Measurements from ENCODE around the gene PER3. TPM values are rescaled to one million over a fixed set of nuclear protein-coding genes. Genes with fewer than 3 reads are reported as not detected.

PER3 gene
- total RNA-seq, 2 donors from 2014 or later, result 12.0 to 20.6 TPM

GRCh38 chr1:7770997-7771822 is 12.9 kb upstream of the PER3 start, which contains the start of gene VAMP3:
VAMP3 (plus strand) TSS chr1:7771296; CDS start chr1:7771384, 88 bp downstream.
- H3K27me3 ChIP-seq (replicated peaks; ENCODE audit: insufficient read depth), result no peaks in the 10 kb centered on the region
- no peaks in the 10 kb centered on the region for H3K36me3 ChIP-seq
- no peaks in the 10 kb centered on the region for H3K9me3 ChIP-seq
- peaks cover 5% of the 10 kb centered on the region for H3K4me1 ChIP-seq (replicated peaks)
- peak within 1 kb of the TSS; percentile 90 to 92 for H3K4me3 ChIP-seq
- intact Hi-C loops (cut with DNase I), result no loop called here
- DNase-seq (ENCODE audit: low spot score), result peak; percentile 85
- TF ChIP-seq POLR2A (IDR thresholded peaks at IDR 0.05) (peak; percentile 75), CTCF (IDR thresholded peaks at IDR 0.05) (no peak), POLR2AphosphoS5 (IDR thresholded peaks at IDR 0.05) (peak; percentile 67)
- under 1% methylated on average over 86 of the region's 97 CpGs for WGBS
- peak within 1 kb of the TSS; percentile 84 to 94 for H3K27ac ChIP-seq

- peaks cover 5% of the 10 kb centered on the region for H3K4me1 ChIP-seq (replicated peaks)
- 12% methylated on average over 12 of the region's 12 CpGs for WGBS
- H3K9me3 ChIP-seq, result no peaks in the 10 kb centered on the region
- H3K36me3 ChIP-seq, result no peaks in the 10 kb centered on the region
- intact Hi-C loops (cut with DNase I), result no loop called here
- no peaks in the 10 kb centered on the region for H3K27me3 ChIP-seq (replicated peaks; ENCODE audit: insufficient read depth)
- H3K27ac ChIP-seq, result peak overlapping the region; percentile 84 to 94
- peak overlapping the region; percentile 90 to 92 for H3K4me3 ChIP-seq
- no peak for DNase-seq (ENCODE audit: low spot score)
- TF ChIP-seq POLR2A (IDR thresholded peaks at IDR 0.05) (no peak), CTCF (IDR thresholded peaks at IDR 0.05) (no peak), POLR2AphosphoS5 (IDR thresholded peaks at IDR 0.05) (no peak)
Measured at GRCh38 chr1:7771823-7772299, 12.2 kb upstream of the PER3 start.

GRCh38 chr1:7777591-7777990 is 6.5 kb upstream of the PER3 start:
- Histone ChIP-seq H3K27me3 (replicated peaks; ENCODE audit: insufficient read depth) (no peaks in the 10 kb centered on the region), H3K4me1 (replicated peaks) (no peaks in the 10 kb centered on the region), H3K36me3 (no peaks in the 10 kb centered on the region), H3K9me3 (no peaks in the 10 kb centered on the region), H3K4me3 (no peak overlapping the region), H3K27ac (no peak overlapping the region)
- TF ChIP-seq POLR2A (IDR thresholded peaks at IDR 0.05) (no peak), CTCF (IDR thresholded peaks at IDR 0.05) (no peak), POLR2AphosphoS5 (IDR thresholded peaks at IDR 0.05) (no peak)
- intact Hi-C loops (cut with DNase I), result no loop called here
- no peak for DNase-seq (ENCODE audit: low spot score)
- 68% methylated on average over 3 of the region's 3 CpGs for WGBS

- TF ChIP-seq POLR2AphosphoS5 (IDR thresholded peaks at IDR 0.05) (no peak), POLR2A (IDR thresholded peaks at IDR 0.05) (no peak), CTCF (IDR thresholded peaks at IDR 0.05) (no peak)
- H3K4me1 ChIP-seq (replicated peaks), result no peaks in the 10 kb centered on the region
- DNase-seq (ENCODE audit: low spot score), result no peak
- H3K4me3 ChIP-seq, result no peak overlapping the region
- H3K36me3 ChIP-seq, result no peaks in the 10 kb centered on the region
- no peak overlapping the region for H3K27ac ChIP-seq
- H3K27me3 ChIP-seq (replicated peaks; ENCODE audit: insufficient read depth), result no peaks in the 10 kb centered on the region
- 86% methylated on average over 4 of the region's 4 CpGs for WGBS
- no peaks in the 10 kb centered on the region for H3K9me3 ChIP-seq
- intact Hi-C loops (cut with DNase I), result no loop called here
Measured at GRCh38 chr1:7778133-7778628, 5.9 kb upstream of the PER3 start.
